Measurements from ENCODE around the gene TGFBR1.

DNA sequence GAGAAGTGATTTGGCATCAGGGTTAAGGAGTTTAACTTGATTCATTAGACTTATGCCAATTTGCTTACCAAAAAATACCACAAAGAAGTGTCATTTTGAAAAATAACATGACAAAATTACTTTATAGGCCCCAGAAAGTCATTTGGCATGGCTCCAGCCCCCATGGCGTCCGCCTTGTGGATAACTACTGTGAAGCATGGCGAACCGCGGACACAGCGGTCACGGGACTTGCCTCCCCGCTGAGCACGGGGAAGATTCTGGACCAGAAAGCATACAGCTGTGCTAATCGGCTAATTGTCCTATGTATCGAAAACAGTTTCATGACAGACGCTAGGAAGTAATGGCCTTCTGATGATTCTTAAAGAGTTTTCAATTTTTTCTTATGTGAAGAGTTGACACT, 35.4 kb upstream of the TGFBR1 start:
- TF ChIP-seq EZH2 (IDR thresholded peaks at IDR 0.05) (no peak), FOXP2 (optimal IDR thresholded peaks at IDR 0.05; ENCODE audit: control extremely low read depth, extremely low read length, insufficient read depth) (no peak), POLR2AphosphoS5 (IDR thresholded peaks at IDR 0.05; ENCODE audit: borderline replicate concordance, low read depth, low read length) (no peak)
